Stimulated activated CD4-positive, alpha-beta T cell treated with anti-CD3 and anti-CD28 coated beads, Interleukin-4, amount 100 ng/mL, for 24 hours (primary cell): ENCODE results near the gene FOXP1.

Experiments
- DNase-seq: peaks from one replicate; pipeline ENCODE4 v3.0.0-alpha.2; 2020

The FOXP1 gene

GRCh38 chr3:71156062-71156665 is 427.4 kb downstream of the FOXP1 start:
- DNase-seq: no peak

DNA sequence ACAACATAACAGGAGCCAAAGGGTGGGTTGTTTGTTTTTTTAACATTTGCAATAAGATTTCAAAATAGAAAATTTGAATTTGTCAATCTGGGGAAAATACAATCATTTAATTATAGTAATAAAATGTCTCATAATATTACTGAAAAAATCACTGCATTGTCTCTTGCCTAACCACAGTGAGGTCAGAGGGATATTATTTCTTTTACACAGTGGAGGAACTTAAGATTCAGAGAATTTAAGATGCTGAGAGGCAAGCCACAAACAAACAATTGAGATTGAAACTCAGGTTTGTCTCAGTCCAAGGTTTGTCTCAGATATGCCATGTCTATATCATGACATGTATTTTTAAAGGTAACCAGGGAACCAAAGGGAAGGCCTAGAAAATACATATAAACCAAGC is 428.7 kb downstream of the FOXP1 start:
- DNase-seq: no peak

DNA sequence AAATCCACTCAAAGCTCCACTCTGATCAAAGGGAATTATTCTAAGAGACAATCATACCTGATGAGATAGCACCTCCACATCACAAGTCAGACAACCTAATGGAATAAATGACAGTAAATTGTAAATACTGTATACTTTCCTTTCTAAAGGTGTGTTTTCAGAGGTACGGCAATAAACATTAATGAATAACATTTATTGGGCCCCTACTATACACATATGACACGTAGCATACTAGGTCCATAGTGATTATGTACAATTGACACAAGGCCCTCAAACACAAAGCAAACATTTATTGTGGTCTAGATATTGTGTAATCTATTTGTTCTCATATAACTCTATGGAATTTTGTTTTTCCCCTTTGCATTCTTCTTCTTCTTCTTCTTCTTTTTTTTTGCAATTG is 429.8 kb downstream of the FOXP1 start:
- DNase-seq: no peak

DNA sequence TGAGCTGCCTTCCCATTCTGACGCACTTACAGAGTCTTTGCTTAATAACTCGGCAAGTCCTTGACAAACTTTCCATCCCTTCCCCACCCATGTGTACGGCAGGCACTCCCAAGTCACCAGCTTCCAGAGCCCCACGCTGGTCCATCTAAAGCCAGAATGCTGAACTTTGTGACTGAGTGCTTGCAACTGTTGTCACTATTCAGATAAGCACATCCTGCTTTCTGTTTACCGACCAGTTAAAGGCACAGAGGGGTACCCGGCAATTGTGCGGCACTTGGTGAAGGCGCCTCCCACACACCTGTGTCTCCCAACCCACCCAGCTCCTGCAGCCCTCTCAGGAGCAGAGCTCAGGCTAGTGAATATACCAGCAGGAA is 430.6 kb downstream of the FOXP1 start:
- DNase-seq: no peak

DNA sequence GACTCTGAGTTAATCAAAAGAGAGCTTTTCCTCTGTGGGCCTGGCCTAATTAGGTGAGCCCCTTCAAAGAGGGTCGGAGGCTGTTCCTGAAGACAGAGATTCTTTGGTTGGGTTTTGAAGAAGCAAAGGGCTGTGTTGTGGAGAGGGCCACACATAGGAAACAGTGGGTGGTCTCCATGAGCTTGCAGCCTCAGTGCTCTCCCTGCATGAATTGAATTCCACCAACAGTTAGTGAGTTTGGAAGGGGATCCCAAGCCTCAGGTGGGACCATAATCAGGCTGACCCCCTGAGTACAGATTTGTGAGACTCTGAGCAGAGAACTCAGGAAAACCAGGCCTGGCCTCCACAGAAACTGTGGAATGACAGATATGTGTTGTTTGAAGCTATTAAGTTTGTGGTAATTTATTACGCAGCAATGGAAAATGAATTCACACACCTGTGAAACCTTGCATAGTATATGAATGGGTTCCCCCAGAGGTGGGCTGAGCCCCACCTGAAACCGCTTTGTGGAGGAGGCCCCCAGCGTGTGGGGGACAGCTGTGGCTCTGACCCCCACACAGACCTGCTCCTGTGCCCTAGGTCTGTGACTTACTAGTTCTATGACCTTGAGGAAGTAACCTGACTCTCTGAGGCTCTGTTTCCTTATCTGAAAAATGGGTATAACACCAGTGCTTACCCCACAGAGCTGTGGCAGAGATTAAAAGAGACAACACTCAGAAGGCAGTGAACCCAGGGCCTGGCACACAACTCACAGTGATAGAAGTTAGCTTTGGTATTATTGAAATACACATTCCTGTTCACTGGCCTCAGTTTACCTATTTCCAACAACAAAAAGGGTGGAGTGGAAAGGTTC is 431.3 kb downstream of the FOXP1 start:
- DNase-seq: no peak

DNA sequence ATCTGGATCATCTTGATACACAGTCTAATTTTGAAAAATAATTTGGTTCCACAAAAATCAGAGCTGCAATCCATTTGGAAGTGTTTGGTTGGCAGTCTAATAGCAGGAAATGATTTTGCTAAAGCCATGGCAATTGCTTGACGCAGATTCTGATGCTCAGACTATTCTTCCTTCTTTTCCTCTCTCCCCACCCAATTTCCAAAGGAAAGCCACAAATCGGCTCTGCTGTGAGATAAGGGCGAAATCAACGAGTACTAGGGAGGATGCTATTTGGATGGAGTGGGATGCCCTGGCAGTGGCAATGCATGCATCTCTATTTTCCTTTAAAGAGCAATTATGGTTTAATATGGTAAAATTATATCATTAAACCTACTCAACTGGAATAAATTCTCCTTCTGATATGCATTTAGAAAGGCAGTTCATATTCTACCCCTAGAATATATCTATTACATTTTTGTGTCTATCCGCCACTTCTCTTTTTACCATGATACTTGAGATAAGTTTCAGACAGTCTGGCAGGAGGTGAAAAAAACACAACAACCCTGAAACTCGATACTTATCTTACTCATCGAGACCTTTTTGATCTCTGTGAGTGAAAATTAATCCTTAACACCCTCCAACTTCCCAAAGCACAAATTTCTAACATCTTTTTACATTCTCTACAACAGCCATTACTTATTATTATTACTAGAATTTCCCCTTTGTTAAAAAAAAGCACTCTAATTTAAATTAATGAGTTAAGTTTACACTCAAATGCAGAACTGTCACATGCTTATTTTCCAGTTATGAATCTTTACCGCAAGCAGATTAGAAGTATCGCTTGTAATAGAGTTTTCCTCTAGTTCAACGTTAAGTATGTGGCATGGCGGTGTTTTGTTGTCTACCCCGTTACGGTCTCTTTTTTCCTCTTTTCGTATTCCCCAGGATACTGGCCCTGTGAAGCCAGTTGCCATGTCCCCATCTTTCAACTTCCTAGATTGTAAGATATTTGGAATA is 433.3 kb downstream of the FOXP1 start:
- DNase-seq: no peak

DNA sequence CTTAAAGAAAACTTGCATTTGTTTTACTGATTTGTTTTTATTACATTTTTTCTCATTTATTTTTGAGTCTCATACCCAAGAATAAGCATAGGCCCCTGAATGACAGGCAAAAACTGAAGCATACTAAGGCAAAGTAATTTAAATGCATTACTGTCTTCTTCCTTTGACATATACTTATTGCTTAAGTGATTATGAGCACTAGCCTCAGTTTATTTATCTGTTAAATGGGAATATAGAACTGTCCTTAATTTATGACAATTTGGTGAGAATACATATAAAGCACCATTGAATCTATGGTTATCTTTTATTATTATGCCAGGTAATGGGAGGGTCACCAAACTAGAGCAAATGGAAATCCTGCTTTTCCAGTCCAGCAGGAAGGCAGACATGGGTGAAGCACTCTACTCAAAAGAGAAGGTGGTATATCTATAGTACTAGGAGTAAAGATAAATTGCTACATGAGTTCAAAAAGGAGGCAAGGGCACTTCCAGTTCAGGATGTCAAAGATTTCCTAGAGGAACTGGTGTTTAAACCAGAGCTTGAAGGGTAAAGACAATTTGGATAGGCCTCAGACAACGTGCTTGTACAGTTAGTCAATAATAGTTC is 435.0 kb downstream of the FOXP1 start:
- no peak for DNase-seq

DNA sequence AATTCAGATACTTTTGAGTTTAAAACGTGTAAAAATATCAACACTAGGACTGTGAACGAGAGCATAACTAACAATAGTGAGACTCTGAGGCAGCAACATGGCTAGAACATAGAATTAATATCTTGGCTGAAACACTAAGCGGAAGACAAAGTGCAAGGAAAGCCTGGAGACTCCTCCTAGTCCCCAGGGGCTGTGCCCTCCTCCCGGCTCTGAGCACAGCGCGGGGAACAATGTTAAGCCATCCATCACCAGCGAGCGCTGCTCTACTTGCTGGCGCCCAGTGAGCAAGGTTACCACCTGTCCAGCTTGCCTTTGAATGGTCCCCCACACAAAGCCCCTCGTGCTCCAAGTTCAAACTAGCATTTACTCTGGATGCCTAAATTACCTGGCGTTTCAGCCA is 436.9 kb downstream of the FOXP1 start:
- DNase-seq: no peak

DNA sequence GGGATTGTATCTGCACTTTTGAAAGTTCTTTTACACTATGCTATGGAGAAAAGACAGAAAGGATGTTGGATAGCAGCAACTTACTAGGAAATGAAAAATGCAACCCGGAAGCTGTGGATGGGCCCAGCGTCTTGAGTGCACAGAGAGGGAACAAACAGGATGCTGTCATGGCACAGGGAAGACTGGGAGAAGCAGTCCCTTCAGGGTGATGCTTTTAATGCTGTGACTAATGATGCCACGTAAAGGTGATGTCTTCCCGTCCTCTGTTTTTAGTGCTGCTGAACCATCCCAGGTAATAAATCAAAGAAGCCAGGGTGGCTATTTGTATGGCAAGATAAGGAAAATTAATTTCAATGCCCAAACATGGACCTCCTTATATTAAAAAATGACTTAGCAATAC is 437.6 kb downstream of the FOXP1 start:
- DNase-seq: no peak

DNA sequence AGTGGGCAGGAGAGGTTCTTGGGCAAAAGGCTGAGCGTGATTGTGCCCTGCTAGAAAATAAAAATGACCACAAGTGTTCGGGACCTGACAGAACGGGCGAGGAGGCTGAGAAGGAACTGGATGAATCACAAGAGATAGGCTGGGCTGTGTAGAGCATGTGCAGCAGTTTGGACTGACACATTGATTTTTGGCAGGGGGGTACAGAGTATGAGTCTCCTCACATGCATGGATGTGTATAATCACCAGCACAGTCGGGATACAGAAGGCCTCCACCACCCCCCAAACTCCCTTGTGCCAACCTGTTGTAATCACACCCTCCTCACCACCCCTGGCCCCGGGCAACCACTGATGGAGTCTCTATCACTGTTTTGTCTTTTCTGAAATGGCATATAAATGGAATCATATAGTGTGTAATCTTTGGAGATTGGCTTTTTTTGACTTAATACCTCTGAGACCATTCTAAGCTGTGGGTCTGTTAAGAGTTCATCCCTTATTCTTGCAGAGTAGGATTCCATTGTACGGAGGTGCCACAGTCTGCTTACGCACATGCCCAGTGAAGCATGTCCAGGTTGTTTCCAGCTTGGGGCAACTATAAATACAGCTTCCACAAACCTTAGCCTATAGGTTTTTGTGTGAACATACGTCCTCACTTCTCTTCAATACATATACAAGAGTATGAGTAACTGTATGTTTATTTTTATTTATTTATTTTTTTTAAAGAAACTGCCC is 438.8 kb downstream of the FOXP1 start:
- DNase-seq: no peak

- DNase-seq: no peak
Measured at GRCh38 chr3:71143493-71143892, 440.0 kb downstream of the FOXP1 start.

GRCh38 chr3:71142441-71143161 is 440.9 kb downstream of the FOXP1 start:
- no peak for DNase-seq

- no peak for DNase-seq
Measured at GRCh38 chr3:71140477-71140876, 443.1 kb downstream of the FOXP1 start.

GRCh38 chr3:71139496-71139895 is 444.0 kb downstream of the FOXP1 start:
- no peak for DNase-seq

GRCh38 chr3:71138410-71138809 is 445.1 kb downstream of the FOXP1 start:
- DNase-seq: no peak

- DNase-seq: no peak
Measured at GRCh38 chr3:71136276-71136675, 447.3 kb downstream of the FOXP1 start.

DNA sequence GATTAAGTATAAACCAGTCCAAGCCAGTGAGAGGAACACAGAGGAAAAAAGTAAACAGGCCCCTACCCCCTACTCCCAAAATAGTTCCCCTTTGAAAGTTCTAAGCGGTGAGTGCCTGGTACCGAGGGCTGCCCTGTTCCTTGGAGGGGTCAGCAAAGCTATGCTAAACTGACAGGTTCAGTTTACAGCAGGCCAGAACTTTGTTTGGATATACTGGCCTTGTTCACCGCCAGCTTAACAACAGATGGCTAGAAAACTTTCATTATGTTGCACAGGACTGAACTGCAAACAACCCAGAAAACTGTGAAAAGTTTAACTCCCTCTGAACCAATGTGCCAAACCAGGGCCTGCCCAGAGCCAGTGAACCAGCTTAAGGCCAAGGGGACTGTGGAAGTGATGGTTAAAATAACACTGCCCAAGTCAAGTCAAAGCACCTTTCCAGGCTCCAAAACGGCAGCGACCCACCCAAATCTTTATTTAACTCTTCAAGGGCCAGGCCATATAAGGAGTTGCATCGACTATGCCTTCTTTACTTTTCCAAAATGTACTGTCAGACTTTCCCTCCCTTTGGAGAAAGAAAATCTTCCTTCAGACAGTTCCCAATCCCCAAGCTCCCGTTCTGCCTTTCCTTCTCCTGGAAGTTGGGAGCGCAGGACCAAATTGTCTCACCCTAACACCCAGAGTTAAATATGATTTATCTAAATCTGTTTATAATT is 448.0 kb downstream of the FOXP1 start:
- no peak for DNase-seq

DNA sequence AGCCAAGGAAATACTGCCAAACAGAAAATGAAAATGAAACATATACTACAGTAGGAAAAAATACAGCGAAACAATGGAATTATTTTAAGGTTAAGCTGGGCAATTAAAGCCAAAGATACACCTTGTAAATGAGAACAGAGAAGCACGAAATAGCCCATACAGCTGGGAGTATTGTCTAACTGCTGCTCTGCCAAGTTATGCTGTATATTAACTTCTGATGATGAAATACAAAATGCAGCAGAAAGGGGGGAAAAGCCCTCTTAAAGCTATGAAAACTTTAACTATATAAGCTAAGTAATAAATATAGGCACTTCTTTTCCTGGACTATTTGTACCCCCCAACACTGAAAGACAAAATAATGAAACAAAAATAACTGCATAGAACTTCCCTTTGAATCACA is 449.0 kb downstream of the FOXP1 start:
- DNase-seq: no peak

- no peak for DNase-seq
Measured at GRCh38 chr3:71133865-71134264, 449.7 kb downstream of the FOXP1 start.

DNA sequence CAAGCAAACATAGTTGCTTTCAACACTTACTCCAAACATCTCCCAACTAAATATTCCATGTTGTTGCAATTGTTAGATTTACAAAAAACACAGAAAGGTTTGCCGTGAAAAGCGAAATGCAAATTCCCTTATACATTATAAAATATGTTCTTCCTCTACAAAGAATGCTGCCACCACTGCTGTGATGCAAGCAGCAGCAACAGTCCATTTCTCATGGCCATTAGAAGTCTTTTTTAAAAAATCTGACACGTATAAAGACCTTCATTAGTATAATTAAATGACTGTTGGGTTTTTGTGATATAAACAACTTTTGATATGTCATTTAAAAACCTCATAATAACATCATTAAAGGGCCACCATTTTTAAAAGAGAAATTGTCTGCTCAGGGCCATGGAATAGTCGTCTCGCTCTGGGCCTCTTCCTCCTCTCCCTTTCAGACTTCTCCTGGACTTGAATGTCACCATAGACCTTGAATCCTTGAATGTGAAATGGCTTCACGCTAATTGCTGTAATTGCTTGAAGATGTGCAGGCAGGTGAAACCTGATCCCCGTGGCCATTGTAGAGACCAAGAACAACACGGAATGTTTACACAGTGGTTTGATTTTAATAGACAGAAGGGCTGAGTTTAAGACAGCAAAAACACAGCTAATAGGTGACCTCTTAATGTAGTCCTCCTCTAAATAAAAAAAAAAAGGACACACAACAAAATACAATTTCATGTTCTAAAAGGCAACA is 450.4 kb downstream of the FOXP1 start:
- no peak for DNase-seq
